NCI-H146 treated with DMSO at 0.1 percent for 48 hours (cell line): ENCODE measurements around the gene ZNF83.
"Not testable (repeated sequence)": the region's sequence is repeated elsewhere in the genome, so short reads cannot be mapped to it uniquely, and the experiment has no call there.

Experiments
- DNase-seq: peaks from one replicate; lab custom pipeline; 2025; ENCODE audit not compliant: unreplicated experiment; lab: John Stamatoyannopoulos, UW

Gene ZNF83

DNA sequence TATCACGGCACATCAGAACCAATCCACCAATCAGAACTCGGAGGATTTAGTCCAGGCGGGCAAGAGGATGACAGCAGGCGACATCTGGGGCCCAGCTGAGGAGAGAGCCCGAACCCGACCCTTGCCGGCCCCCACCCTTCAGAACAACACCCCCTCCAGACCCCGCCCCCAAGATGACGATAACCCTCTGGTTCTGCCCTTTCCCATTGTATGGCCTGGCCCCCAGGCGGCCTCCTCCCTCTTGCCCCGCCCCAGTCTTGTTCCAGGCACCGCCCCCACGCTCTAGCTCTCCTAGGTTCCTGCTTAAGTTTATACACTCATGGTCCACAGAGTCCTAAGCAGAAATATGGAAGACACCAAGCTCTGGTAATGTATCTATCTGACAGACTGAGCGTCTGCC is 2.8 kb upstream of the ZNF83 start:
- no peak for DNase-seq

DNA sequence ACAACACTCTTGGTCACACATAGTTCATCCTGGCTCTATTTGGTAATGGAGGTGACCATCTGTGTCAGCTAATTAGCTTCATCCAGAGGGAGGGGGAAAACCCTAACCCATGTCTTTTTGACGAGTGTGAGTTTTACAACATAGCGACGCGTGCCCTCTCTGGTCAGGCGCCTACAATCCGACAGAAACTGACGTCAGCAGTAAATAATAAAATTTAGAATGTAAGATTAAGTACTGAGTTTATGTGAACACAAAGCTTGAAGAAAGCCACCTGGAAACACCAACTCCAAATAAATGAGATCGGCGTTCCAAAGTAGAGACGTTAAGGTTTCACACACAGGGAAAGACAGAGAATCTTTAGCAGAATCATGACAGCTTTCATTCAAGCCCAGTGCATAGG is 1.8 kb upstream of the ZNF83 start:
- no peak for DNase-seq

DNA sequence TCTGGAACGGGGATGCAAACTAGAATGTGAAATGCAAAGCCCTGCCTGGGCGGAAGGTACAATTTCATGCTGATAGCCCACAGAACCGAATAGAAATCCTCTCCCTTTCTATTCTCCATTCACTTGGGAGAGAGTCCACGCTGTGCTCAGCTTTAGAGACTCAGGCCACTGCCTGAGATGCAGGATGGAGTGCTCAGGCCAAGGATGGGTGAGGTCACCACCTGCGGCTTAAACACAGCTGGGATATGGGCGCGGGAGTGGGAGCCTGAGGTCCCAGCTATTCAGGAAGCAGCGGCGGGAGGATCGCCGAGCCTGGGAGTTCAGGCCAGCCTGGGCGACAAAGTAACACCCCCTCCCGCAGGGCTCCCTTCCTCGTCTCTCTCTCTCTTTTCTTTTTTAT is 446 bp upstream of the ZNF83 start:
- peak; percentile 67 for DNase-seq

DNA sequence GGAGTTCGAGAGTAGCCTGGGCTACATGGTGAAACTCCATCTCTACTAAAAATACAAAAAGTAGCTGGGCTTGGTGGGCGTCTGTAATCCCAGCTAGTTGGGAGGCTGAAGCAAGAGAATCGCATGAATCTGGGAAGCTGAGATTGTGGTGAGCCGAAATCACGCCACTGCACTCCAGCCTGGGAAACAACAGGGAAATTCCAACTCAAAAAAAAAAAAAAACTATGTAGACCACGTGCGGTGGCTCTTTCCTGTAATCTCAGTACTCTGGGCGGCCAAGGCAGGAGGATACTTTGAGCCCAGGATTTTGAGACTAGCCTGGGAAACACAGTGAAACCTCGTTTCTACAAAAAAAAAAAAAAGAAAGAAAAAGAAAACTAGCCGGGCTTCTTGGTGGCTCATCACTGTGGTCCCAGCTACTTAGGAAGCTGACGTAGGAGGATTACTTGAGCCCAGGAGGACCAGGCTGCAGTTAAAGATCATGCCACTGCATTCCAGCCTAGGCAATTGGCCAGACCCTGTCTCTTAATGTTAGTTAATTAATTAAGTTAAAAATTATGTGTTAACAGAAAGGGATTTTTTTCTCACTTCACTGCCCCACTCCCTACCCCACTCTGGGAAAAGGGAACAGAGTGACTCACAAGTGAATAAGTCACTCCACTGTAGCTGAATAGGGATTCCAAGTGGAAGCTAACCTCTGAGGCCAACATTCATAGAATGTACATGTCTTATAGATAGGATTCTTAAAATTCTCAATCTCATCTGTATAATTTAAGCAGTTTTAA is 2.2 kb downstream of the ZNF83 start:
- no peak for DNase-seq

- not testable (repeated sequence) for DNase-seq
Measured at GRCh38 chr19:52627441-52627840, 10.7 kb downstream of the ZNF83 start.

GRCh38 chr19:52626915-52627314 is 11.2 kb downstream of the ZNF83 start:
- DNase-seq = no peak

DNA sequence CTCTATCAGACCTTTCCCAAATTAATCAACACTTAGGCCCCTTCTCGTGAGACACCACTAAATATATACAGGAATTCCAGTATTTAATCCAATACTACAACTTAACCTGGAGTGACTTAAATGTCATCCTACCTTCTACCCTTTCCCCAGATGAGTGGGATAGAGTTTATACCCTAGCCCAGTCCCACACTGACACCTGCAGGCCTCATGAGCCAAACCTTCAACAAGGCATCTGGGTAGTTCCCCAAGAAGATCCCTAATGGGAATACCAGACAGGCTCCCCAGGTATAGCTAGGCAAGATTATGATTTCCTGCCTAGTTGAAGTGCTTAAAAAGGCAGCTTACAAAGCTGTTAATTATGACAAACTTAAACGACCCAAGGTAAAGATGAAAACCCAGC is 15.9 kb downstream of the ZNF83 start:
- DNase-seq = no peak

DNA sequence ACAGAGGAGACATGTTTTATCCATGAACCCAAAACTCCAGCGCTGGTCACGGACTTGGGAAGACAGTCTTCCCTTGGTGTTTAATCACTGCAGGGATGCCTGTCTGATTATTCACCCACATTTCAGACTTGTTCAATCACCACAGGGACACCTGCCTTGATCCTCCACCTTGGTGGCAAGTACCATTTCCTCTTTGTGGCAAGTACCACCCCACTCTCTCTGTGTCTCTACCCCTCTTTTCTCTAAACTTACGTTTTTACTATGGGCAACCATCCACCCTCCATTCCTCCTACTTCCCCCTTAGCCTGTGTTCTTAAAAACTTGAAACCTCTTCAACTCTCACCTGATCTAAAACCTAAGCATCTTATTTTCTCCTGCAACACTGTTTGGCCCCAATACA is 16.8 kb downstream of the ZNF83 start:
- no peak for DNase-seq

GRCh38 chr19:52613299-52613906 is 24.8 kb downstream of the ZNF83 start:
- DNase-seq = no peak

DNA sequence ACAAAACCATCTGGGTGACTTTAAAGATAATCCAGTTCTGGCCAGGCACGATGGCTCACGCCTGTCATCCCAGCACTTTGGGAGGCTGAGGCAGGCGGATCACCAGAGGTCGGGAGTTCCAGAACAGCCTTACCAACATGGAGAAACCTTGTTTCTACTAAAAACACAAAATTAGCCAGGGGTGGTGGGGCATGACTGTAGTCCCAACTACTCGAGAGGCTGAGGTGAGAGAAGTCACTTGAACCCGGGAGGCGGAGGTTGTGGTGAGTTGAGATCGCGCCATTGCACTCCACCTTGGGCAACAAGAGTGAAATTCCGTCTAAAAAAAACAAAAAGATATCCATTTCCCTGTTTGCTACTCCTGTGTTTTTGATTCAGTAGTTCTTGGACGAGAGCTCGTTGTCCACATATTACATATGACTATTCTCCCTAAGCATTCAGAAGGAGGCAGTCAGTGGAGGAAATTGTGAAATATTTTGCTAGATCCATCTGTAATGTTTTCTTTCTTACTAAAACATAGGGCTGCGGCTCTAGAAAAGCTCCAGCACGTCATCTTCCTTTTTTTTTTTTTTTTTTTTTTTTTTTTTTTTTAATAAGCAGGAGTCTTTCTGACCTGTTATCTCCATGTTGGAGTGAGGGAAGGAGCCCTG is 34.5 kb downstream of the ZNF83 start:
- no peak for DNase-seq

GRCh38 chr19:52602941-52603340 is 35.2 kb downstream of the ZNF83 start:
- DNase-seq = no peak

- peak; percentile 17 for DNase-seq
Measured at GRCh38 chr19:52601974-52602366, 36.2 kb downstream of the ZNF83 start.

GRCh38 chr19:52601025-52601973 is 36.9 kb downstream of the ZNF83 start:
- DNase-seq = peak; percentile 84

DNA sequence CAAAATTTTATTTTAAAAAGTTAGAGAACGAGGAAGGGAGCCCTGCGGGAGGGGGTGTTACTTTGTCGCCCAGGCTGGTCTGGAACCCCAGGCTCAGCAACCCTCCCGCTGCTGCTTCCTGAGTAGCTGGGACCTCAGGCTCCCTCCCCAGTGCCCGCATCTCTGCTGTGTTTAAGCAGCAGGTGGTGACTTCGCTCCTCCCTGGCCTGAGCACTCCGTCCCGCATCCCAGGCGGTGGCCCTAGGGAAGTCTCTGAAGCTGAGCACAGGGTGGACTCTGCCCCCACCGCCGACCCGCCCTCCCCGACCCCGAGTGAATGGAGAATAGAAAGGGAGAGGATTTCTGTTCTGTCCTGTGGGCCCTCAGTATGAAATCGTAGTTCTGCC is 37.5 kb downstream of the ZNF83 start:
- peak; percentile 56 for DNase-seq

DNA sequence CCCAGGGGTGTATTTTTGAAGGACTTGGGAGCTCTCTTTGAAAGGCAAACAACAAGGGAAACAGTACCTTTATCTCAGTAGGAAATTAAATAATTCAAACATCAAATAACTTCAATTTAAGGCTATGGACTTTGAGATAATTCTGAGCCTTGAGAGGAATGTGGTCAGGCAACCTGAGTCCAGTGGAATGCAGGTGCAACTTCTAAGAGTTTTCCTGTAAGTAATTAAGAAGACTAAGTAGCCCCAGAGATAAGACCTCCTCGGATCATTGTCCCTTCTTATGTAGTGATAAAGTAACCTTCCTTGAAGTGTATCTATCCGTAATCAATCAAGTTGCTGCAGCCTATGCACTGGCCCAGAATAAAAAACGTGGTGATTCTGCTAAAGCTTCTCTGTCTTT is 38.9 kb downstream of the ZNF83 start:
- DNase-seq = no peak

DNA sequence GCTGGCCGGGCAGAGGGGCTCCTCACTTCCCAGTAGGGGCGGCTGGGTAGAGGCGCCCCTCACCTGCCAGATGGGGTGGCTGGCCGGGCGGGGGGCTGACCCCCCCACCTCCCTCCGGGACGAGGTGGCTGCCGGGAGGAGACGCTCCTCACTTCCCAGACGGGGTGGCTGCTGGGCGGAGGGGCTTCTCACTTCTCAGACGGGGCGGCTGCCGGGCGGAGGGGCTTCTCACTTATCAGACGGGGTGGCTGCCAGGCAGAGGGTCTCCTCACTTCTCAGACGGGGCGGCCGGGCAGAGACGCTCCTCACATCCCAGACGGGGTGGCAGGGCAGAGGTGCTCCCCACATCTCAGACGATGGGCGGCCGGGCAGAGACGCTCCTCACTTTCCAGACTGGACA is 44.7 kb downstream of the ZNF83 start:
- DNase-seq = not testable (repeated sequence)

GRCh38 chr19:52592301-52592700 is 45.9 kb downstream of the ZNF83 start:
- no peak for DNase-seq

- no peak for DNase-seq
Measured at GRCh38 chr19:52590728-52591127, 47.4 kb downstream of the ZNF83 start.

DNA sequence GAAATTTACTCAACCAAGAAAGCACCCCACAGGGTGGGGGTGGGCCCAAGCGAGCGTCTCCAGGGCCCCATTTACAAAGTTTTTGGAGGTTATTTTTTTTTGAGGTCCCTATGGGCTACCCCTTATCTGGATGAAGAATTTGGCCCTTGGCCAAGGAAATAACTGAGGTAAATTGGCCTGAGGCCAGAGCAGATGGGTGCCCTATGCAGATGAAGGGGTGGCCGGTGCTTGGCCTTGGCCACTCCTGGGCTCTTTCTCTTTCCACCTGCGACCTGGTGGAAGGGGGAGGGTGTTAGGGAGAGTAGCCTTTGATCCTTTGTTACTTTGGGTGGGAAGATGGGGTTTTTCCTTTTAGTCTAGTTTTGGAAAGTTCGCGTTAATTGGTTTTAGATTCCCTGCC is 52.6 kb downstream of the ZNF83 start:
- no peak for DNase-seq

DNA sequence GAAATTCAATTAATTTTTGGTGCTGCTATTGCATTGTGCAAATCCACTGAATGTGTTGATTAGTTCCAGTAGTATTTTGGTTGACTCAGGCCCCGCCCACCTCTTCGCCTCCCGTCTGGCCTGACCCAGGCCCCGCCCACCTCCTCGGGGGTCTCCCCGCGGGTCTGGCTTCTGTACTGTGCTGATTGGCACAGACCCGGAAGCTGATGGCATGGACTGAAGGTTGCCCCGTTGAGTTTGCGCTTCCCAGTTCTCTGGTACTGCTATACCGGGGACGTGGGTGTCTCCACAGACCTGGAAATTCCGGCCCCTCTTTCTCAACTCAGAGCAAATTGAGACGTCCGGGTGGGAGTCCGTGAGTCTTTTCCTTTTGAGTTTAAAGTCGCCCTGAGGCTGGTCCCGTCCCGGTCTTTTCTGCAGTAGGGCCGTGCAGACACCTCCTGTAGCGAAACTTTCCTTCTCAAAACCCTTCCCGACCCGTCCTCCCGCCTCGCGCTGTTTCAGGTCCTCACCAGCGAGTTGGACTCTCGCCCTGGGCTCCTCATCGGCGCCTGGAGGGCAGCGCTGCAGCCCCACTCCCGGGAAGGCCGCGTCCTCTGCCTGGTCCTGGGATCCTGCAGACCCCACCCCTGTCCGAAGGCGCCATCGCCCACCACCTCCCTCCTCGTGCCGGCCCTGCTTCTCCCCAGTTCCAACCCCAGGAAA is 53.3 kb downstream of the ZNF83 start:
- DNase-seq = no peak
